Heart left ventricle (tissue), 13 donors: ENCODE measurements around the gene SH2D3C.

Experiments used
- CTCF ChIP-seq, 12 donors: fragments of 200-600 bp; sonication (generic) in 4 of 12; IDR thresholded peaks; one replicate each; pipeline versions ENCODE4 v1.5.0 to v1.8.0; 2018 to 2022; ENCODE audit warnings: antibody characterized with exemption in 12 of 12, mild to moderate bottlenecking in 5 of 12
- POLR2A ChIP-seq, 2 donors: fragments of 450-650 bp; IDR thresholded peaks; one replicate each; pipeline ENCODE4 v1.6.1; 2017; ENCODE audit warnings: antibody characterized with exemption in 2 of 2, mild to moderate bottlenecking in 2 of 2, moderate library complexity in 2 of 2
- donor health status: ischemic (EF 13 %, LVEDD 7.1; RV severe dilation, severe dysfunction).
- donor health status: DM: no; HTN: yes; CAD: no.
- donor health status: DM: no; HTN: no; CAD: no.
- donor health status: ischemic (EF 25% LVEDD 6.9; RV normal size, moderate dysfunction).
- donor health status: ischemic (EF 25% LVEDD 5.7; RV mildly dilated, moderate dysfunction).
- donor health status: ischemic (EF 35%, LVEDD 5.7; RV mildly dilated, moderate dysfunction).
- donor health status: nonischemic (EF 11% LVEDD 7.7; RV severe dilation, severe dysfunction).
- donor health status: DM: yes; HTN: yes; CAD: no.
- donor health status: PGD.
- donor health status: ischemic (EF 29% LVEDD 5.4; RV normal size, mild dysfunction).
- donor health status: nonischemic (EF 23%, LVEDD 6.1; RV moderate dilation, normal function).

DNA sequence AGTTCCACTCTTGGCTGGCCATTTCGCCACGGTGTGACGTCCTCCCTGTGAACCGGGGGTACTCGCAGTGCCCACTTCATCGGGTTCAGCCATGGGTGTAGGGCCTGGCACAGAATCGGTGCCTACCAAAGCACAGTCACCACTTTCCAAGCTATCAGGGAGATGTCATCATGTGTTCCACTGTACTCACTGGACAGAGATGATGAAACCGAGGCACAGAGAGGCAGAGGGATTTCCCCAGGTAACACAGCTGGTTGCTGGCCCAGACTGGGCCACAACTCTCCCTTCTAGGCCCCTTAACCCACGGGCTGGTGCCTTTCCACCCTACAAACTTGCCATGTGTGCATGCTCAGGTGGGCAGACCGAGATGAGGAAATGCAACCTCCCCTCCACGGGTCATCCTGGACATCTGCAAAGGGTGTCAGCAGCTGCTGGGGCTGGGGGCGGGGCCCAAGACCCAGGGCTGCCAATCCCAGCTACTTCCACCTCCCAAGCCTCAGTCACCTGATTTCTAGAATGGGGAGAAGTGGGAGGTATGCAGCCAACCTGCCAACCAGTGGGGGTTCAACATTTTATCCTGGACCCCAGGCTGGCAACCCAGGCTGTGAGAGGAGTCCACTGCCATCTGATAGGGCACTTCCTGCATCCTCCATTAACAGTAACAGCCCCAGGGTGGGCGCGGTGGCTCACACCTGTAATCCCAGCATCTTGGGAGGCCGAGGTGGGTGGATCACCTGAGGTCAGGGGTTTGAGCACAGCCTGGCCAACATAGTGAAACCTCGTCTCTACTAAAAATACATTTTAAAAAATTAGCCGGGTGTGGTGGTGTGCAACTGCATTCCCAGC, 893 bp upstream of the SH2D3C start:
- TF ChIP-seq POLR2A (IDR thresholded peaks at IDR 0.05) (no peak), CTCF (IDR thresholded peaks at IDR 0.05) (no peak)
